OCI-LY7 (cell line): ENCODE results near the gene RHO. TPM values are rescaled to one million over a fixed set of nuclear protein-coding genes. Genes with fewer than 3 reads are reported as not detected.

ENCODE experiments used
- BruUV-seq: library from RNA; stranded (reverse); fragments of 400-500 nt; replicated peaks from 2 replicates; lab custom pipeline; 2021; lab: Mats Ljungman, UMichigan
- CTCF ChIA-PET: fragments of 300-600 bp; sonication (Branson Sonifier 250); formaldehyde crosslinking; loops from one replicate; lab custom pipeline; 2022; ENCODE audit warnings: antibody characterized with exemption; ENCODE audit not compliant: unreplicated experiment; lab: Charles Lee
- POLR2A ChIA-PET: fragments of 300-600 bp; sonication (Branson Sonifier 250); formaldehyde crosslinking; loops from one replicate; lab custom pipeline; 2022; ENCODE audit warnings: antibody characterized with exemption; lab: Charles Lee
- DNase-seq: peaks from one replicate; pipeline ENCODE4 v3.0.0-alpha.2; 2015; ENCODE audit warnings: low spot score
- H2AFZ ChIP-seq: fragments of 200-600 bp; sonication (generic), shearing (Covaris generic); 2 replicates; pipeline ENCODE4 v1.6.1; 2014; ENCODE audit warnings: mild to moderate bottlenecking, antibody characterized with exemption, low read length, moderate library complexity
- H3K27ac ChIP-seq: fragments of 200-600 bp; sonication (generic); 2 replicates; pipeline ENCODE4 v1.5.1; 2014; ENCODE audit warnings: mixed run types, low read depth, mild to moderate bottlenecking, moderate library complexity, low read length, inconsistent platforms; ENCODE audit not compliant: poor library complexity, severe bottlenecking
- H3K36me3 ChIP-seq: fragments of 200-600 bp; sonication (generic); 2 replicates; pipeline ENCODE4 v1.6.1; 2014; ENCODE audit warnings: mild to moderate bottlenecking, antibody characterized with exemption, low read length, moderate library complexity, mixed read lengths; ENCODE audit not compliant: insufficient read depth
- H3K4me1 ChIP-seq: fragments of 200-600 bp; sonication (generic); 2 replicates; pipeline ENCODE4 v1.5.1; 2014; ENCODE audit warnings: mild to moderate bottlenecking, low read length; ENCODE audit not compliant: insufficient read depth, poor library complexity, severe bottlenecking
- H3K4me2 ChIP-seq: fragments of 200-600 bp; sonication (generic); 2 replicates; pipeline ENCODE4 v1.6.1; 2014; ENCODE audit warnings: mild to moderate bottlenecking, low read length
- H3K4me3 ChIP-seq: fragments of 200-600 bp; sonication (generic); 2 replicates; pipeline ENCODE4 v1.5.1; 2014; ENCODE audit warnings: mild to moderate bottlenecking, low read depth, low read length; ENCODE audit not compliant: poor library complexity, severe bottlenecking
- H3K79me2 ChIP-seq: fragments of 200-600 bp; sonication (generic); 2 replicates; pipeline ENCODE4 v1.6.1; 2016; ENCODE audit warnings: low read depth, mild to moderate bottlenecking, low read length, moderate library complexity, mixed read lengths; ENCODE audit not compliant: insufficient read depth
- H3K9me2 ChIP-seq: fragments of 200-600 bp; sonication (generic); 2 replicates; pipeline ENCODE4 v1.6.1; 2016; ENCODE audit warnings: mild to moderate bottlenecking, low read length, mixed read lengths; ENCODE audit not compliant: insufficient read depth
- H3K9me3 ChIP-seq: fragments of 200-600 bp; sonication (generic); 2 replicates; pipeline ENCODE4 v1.6.1; 2014; ENCODE audit warnings: mild to moderate bottlenecking, mixed run types, low read length, mixed read lengths
- H4K20me1 ChIP-seq: fragments of 200-600 bp; sonication (generic); 2 replicates; pipeline ENCODE4 v1.6.1; 2014; ENCODE audit warnings: mild to moderate bottlenecking, antibody characterized with exemption, low read length, moderate library complexity, mixed read lengths; ENCODE audit not compliant: insufficient read depth
- EZH2phosphoT487 ChIP-seq: fragments of 200-600 bp; sonication (generic); IDR thresholded peaks from 2 replicates; pipeline ENCODE4 v1.6.1; 2018; ENCODE audit warnings: low read depth, borderline replicate concordance, mild to moderate bottlenecking, mixed run types, antibody characterized with exemption, low read length, moderate library complexity, mixed read lengths
- intact Hi-C: fragments of 100-400 bp; cut with micrococcal nuclease; formaldehyde crosslinking; loops from one replicate; pipeline ENCODE4 v1.10.0; 2022; ENCODE audit not compliant: unreplicated experiment
- total RNA-seq, 2 experiments: library from RNA; depleted of rRNA in 1 of 2; stranded (reverse); fragments of >200 nt in 1 of 2; shearing (Covaris generic) in 1 of 2; gene quantifications; 2 replicates each; pipeline ENCODE4 v1.2.3, GENCODE V29; 2014 to 2022
- TF ChIP-seq, protein P1 (sequence below): fragments of 200-600 bp; sonication (generic); conservative IDR thresholded peaks from 2 replicates; pipeline ENCODE4 v1.5.1; 2014; ENCODE audit warnings: mild to moderate bottlenecking, antibody characterized with exemption, low read length, moderate library complexity, mixed read lengths

Gene RHO
- total RNA-seq, 2 experiments from 2014 or later, result not detected

DNA sequence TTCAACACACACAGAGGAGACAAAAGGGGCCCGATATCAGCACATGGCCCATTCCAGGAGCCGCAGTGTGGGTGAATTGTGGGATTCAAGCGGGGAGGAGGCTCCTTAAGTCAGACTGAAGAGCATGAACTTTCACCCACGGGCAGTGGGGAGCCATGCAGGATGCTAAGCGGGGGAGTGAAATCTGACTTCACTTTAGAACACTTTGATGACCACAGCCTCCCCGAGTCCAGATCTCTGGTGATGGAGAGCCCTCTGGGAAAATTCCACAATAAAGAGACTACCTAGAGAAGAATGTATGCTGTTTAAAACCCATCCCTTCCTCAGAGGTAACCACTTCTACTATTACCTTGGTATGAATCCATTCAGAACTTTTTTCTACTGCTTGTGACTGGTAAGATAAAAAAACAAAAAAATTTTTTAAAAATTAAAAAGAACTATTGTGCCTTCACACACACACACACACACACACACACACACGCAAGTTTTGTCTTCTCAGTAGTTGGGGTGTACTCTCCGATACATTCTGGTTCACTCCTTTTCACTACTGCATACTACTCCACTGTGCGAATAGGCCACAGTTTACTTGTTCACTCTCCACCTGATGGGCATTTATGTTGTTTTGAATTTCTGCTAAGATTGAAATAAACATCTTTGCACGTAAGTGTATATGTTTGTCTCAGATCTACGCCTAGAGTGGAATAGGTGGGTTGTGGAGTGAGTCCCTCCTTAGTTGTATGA, 12.5 kb downstream of the RHO start:
- Histone ChIP-seq H3K4me2 (no peak overlapping the region), H3K4me3 (no peak overlapping the region), H2AFZ (no peak overlapping the region), H3K79me2 (no peaks in the 10 kb centered on the region), H3K36me3 (no peaks in the 10 kb centered on the region), H3K27ac (no peak overlapping the region), H4K20me1 (no peaks in the 10 kb centered on the region), H3K9me3 (no peaks in the 10 kb centered on the region), H3K9me2 (no peaks in the 10 kb centered on the region), H3K4me1 (no peaks in the 10 kb centered on the region)
- ChIA-PET CTCF (no interaction called here), POLR2A (no interaction called here)
- no TSS peak for BruUV-seq
- no peak for TF ChIP-seq EZH2phosphoT487
- TF ChIP-seq, protein P1, sequence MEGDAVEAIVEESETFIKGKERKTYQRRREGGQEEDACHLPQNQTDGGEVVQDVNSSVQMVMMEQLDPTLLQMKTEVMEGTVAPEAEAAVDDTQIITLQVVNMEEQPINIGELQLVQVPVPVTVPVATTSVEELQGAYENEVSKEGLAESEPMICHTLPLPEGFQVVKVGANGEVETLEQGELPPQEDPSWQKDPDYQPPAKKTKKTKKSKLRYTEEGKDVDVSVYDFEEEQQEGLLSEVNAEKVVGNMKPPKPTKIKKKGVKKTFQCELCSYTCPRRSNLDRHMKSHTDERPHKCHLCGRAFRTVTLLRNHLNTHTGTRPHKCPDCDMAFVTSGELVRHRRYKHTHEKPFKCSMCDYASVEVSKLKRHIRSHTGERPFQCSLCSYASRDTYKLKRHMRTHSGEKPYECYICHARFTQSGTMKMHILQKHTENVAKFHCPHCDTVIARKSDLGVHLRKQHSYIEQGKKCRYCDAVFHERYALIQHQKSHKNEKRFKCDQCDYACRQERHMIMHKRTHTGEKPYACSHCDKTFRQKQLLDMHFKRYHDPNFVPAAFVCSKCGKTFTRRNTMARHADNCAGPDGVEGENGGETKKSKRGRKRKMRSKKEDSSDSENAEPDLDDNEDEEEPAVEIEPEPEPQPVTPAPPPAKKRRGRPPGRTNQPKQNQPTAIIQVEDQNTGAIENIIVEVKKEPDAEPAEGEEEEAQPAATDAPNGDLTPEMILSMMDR, result no peak
- intact Hi-C loops, result no loop called here
- no peak for DNase-seq

DNA sequence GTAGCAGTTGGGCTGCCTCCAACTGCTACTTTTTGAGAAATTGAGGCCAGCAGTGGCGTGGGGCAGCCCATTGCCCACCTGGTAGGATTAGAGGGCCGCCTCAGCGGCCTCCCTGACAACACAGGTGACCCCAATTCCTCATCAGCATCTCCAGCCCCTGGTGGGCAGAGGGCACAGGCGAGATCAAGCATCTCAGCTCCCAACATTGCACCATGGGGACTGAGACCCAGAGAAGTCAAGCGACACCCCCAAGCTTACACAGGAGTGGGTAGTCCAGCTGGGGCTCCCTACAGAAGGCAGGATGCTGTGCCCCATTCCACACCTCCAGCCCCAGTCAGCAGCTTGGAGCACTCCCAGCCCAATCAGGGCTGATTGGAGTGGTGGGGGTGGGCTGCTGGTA, 14.3 kb downstream of the RHO start:
- DNase-seq, result no peak
- ChIA-PET CTCF (no interaction called here), POLR2A (no interaction called here)
- no peak overlapping the region for H3K4me3 ChIP-seq
- TF ChIP-seq, protein P1, result no peak
- TF ChIP-seq EZH2phosphoT487, result no peak
- no peaks in the 10 kb centered on the region for H4K20me1 ChIP-seq
- H3K36me3 ChIP-seq, result no peaks in the 10 kb centered on the region
- no peaks in the 10 kb centered on the region for H3K4me1 ChIP-seq
- no peaks in the 10 kb centered on the region for H3K9me2 ChIP-seq
- no peak overlapping the region for H3K27ac ChIP-seq
- no peak overlapping the region for H2AFZ ChIP-seq
- intact Hi-C loops, result no loop called here
- no TSS peak for BruUV-seq
- no peaks in the 10 kb centered on the region for H3K79me2 ChIP-seq
- no peaks in the 10 kb centered on the region for H3K9me3 ChIP-seq
- no peak overlapping the region for H3K4me2 ChIP-seq

DNA sequence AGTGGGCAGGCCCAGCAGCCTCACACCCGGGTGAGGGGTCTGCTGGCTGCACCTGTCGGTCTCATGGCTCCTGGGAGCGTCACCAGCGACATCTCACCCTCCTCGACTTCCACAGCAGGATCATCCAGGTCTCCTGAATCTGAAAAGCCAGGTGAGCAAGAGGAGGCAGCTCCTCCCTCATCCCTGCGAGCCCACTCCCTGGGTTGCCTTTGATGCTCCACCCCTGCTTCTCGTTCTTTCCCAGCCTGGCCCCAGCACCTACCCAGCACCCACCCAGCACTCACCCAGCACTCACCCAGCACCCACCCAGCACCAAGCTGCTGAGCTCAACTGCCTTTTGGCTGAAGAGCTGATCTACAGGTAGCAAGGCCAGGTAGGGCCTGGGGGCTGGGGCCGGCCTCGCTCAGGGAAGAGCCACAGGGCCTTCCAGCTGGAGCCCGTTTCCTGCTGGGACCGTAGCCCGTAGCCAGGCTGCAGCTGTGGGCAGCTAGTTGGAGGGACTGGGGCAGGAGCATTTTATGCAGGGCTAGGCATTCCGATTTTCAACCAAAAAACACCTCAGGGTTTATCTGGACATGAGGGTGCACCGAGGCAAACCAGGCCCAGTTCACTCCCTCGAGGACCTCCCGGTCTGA, 14.8 kb downstream of the RHO start, which contains the start of gene H1-8:
TSS of gene H1-8 (plus strand) at position 20 of the 635 bp plus-strand sequence. CDS start at position 64, 44 bp downstream.
- Histone ChIP-seq H3K27ac (no peak within 1 kb of the TSS), H2AFZ (no peak within 1 kb of the TSS), H3K4me3 (no peak within 1 kb of the TSS), H3K4me1 (no peaks in the 10 kb centered on the region), H4K20me1 (no peaks in the 10 kb centered on the region), H3K9me2 (no peaks in the 10 kb centered on the region), H3K36me3 (no peaks in the 10 kb centered on the region), H3K79me2 (no peaks in the 10 kb centered on the region), H3K9me3 (no peaks in the 10 kb centered on the region), H3K4me2 (no peak within 1 kb of the TSS)
- POLR2A ChIA-PET, result no interaction called here
- intact Hi-C loops, result no loop called here
- DNase-seq, result no peak
- no TSS peak for BruUV-seq
- CTCF ChIA-PET, result no interaction called here
- TF ChIP-seq EZH2phosphoT487, result no peak
- TF ChIP-seq, protein P1, result no peak
